Ovary (tissue), 9 donors: ENCODE results near the gene CALR. TPM values are rescaled to one million over a fixed set of nuclear protein-coding genes. Genes with fewer than 3 reads are reported as not detected.

ENCODE experiments used
- DNase-seq, 5 donors: peaks; one replicate each; pipeline ENCODE4 v3.0.0-alpha.2; 2019 to 2020
- H3K27ac ChIP-seq, 2 donors: fragments of 200-600 bp; one replicate each; pipeline versions ENCODE4 v1.5.1 to v1.8.0; 2019 to 2022
- H3K27me3 ChIP-seq: fragments of 200-600 bp; one replicate; pipeline ENCODE4 v1.8.0; 2022
- H3K36me3 ChIP-seq: fragments of 200-600 bp; sonication (generic); one replicate; pipeline ENCODE4 v1.5.1; 2019
- H3K4me1 ChIP-seq: one replicate; pipeline ENCODE4 v1.8.1; 2013; ENCODE audit warnings: mild to moderate bottlenecking, moderate library complexity; ENCODE audit not compliant: insufficient read depth
- H3K4me3 ChIP-seq: fragments of 200-600 bp; sonication (generic); one replicate; pipeline ENCODE4 v1.5.1; 2017
- H3K9me3 ChIP-seq, 2 donors: fragments of 200-600 bp in 1 of 2; sonication (generic) in 1 of 2; one replicate each; pipeline versions ENCODE4 v1.5.1 to v1.8.1; 2013 to 2019; ENCODE audit warnings: mild to moderate bottlenecking in 1 of 2, moderate library complexity in 1 of 2
- EP300 ChIP-seq: sonication (generic); formaldehyde crosslinking; IDR thresholded peaks from one replicate; pipeline ENCODE4 v1.6.1; 2017; ENCODE audit warnings: antibody characterized with exemption
- POLR2A ChIP-seq: fragments of 450-650 bp; IDR thresholded peaks from one replicate; pipeline ENCODE4 v1.6.1; 2017; ENCODE audit warnings: antibody characterized with exemption, mild to moderate bottlenecking, moderate library complexity
- WGBS, 3 donors: extraction: QIAGEN DNeasy Blood & Tissue Kit in 1 of 3; methylation state at CpG; one replicate each; pipeline versions ENCODE4 v1.1.5 to v1.1.7; 2013 to 2017; 5-methylcytosine and 5-hydroxymethylcytosine counted together
- intact Hi-C, 4 donors: fragments of 100-400 bp; cut with DNase I; formaldehyde crosslinking; loops; one replicate each; pipeline versions ENCODE4 v1.11.0 to v1.15.1; 2022 to 2023
- polyA plus RNA-seq, 2 donors: library from polyadenylated mRNA; stranded (reverse); fragments of 200-250 nt in 1 of 2; fragments of 350-450 nt in 1 of 2; fragmentation: Illumina TruSeq in 1 of 2; extraction: RNeasy Lipid Tissue Mini Kit (QIAGEN cat#74804) in 1 of 2; gene quantifications; one replicate each; pipeline ENCODE4 v1.2.3, GENCODE V29; 2013 to 2014
- total RNA-seq, 7 donors: library from RNA; depleted of rRNA in 2 of 7; stranded (reverse); fragments of >200 nt in 2 of 7; fragmentation: NEBNext Ultra II Directional in 3 of 7; extraction: Animal tissue kit (Norgen Biotek cat#: 25700) in 3 of 7; gene quantifications; one replicate each; pipeline versions ENCODE4 v1.1.0 to v1.2.4, GENCODE V29; 2016 to 2023
- TF ChIP-seq, protein P1 (sequence below), 3 donors: fragments of 450-650 bp in 2 of 3; fragments of 200-600 bp in 1 of 3; IDR thresholded peaks; one replicate each; pipeline versions ENCODE4 v1.5.1 to v1.8.0; 2016 to 2022; ENCODE audit warnings: antibody characterized with exemption in 3 of 3, mild to moderate bottlenecking in 1 of 3
- donor health status: DM: no; HTN: no; CAD: no; lungs with moderate emphysema.
- donor health status: DM: no; HTN: no; CAD: no.
- donor health status: Bipolar disorder and iron deficiency.
- donor health status: DM: yes; HTN: yes; CAD: no.
- donor health status: DM: no; HTN: no; CAD: no.
- donor health status: DM: yes; HTN: yes; CAD: no.

CALR gene
- total and polyA plus RNA-seq, 9 donors = 211 to 1,094 (median 450) TPM

GRCh38 chr19:12938779-12939601 is 581 bp downstream of the CALR start:
- peak overlapping the region; percentile 18 to 55 for H3K27ac ChIP-seq
- WGBS, 3 donors = 0 to 1% (median 0%) methylated on average over 49 to 54 of the region's 54 CpGs
- no peaks in the 10 kb centered on the region for H3K36me3 ChIP-seq
- no peaks in the 10 kb centered on the region for H3K9me3 ChIP-seq
- intact Hi-C loops = no loop called here
- H3K27me3 ChIP-seq = no peaks in the 10 kb centered on the region
- peak in 3 of 5 donors; percentile 48 to 54 (median 53) for DNase-seq
- peaks cover 5% of the 10 kb centered on the region for H3K4me1 ChIP-seq
- H3K4me3 ChIP-seq = peak overlapping the region; percentile 93
- TF ChIP-seq EP300 (no peak), POLR2A (peak; percentile 6)
- TF ChIP-seq, protein P1, sequence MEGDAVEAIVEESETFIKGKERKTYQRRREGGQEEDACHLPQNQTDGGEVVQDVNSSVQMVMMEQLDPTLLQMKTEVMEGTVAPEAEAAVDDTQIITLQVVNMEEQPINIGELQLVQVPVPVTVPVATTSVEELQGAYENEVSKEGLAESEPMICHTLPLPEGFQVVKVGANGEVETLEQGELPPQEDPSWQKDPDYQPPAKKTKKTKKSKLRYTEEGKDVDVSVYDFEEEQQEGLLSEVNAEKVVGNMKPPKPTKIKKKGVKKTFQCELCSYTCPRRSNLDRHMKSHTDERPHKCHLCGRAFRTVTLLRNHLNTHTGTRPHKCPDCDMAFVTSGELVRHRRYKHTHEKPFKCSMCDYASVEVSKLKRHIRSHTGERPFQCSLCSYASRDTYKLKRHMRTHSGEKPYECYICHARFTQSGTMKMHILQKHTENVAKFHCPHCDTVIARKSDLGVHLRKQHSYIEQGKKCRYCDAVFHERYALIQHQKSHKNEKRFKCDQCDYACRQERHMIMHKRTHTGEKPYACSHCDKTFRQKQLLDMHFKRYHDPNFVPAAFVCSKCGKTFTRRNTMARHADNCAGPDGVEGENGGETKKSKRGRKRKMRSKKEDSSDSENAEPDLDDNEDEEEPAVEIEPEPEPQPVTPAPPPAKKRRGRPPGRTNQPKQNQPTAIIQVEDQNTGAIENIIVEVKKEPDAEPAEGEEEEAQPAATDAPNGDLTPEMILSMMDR (IDR thresholded peaks at IDR 0.05) = peak in 2 of 3 donors; percentile 23 to 54

- H3K4me3 ChIP-seq = peak overlapping the region; percentile 93
- intact Hi-C loops = no loop called here
- H3K27ac ChIP-seq = no peak overlapping the region
- no peaks in the 10 kb centered on the region for H3K9me3 ChIP-seq
- H3K36me3 ChIP-seq = no peaks in the 10 kb centered on the region
- TF ChIP-seq, protein P1 (IDR thresholded peaks at IDR 0.05) = no peak
- no peak for TF ChIP-seq EP300
- no peak for TF ChIP-seq POLR2A
- no peaks in the 10 kb centered on the region for H3K27me3 ChIP-seq
- DNase-seq = no peak
- H3K4me1 ChIP-seq = peaks cover 5% of the 10 kb centered on the region
- 47 to 63% (median 50%) methylated on average over 10 of the region's 10 CpGs for WGBS, 3 donors
These were observed 1.6 kb downstream of the CALR start for GRCh38 chr19:12939975-12940423.

GRCh38 chr19:12940897-12941296 is 2.5 kb downstream of the CALR start:
- 75 to 87% (median 84%) methylated on average over 2 of the region's 2 CpGs for WGBS, 3 donors
- intact Hi-C loops = no loop called here
- H3K27me3 ChIP-seq = no peaks in the 10 kb centered on the region
- TF ChIP-seq EP300 = no peak
- TF ChIP-seq, protein P1 (IDR thresholded peaks at IDR 0.05) = no peak
- no peak for TF ChIP-seq POLR2A
- no peaks in the 10 kb centered on the region for H3K36me3 ChIP-seq
- H3K9me3 ChIP-seq = no peaks in the 10 kb centered on the region
- H3K4me3 ChIP-seq = no peak overlapping the region
- DNase-seq = no peak
- no peak overlapping the region for H3K27ac ChIP-seq
- H3K4me1 ChIP-seq = peaks cover 5% of the 10 kb centered on the region

DNA sequence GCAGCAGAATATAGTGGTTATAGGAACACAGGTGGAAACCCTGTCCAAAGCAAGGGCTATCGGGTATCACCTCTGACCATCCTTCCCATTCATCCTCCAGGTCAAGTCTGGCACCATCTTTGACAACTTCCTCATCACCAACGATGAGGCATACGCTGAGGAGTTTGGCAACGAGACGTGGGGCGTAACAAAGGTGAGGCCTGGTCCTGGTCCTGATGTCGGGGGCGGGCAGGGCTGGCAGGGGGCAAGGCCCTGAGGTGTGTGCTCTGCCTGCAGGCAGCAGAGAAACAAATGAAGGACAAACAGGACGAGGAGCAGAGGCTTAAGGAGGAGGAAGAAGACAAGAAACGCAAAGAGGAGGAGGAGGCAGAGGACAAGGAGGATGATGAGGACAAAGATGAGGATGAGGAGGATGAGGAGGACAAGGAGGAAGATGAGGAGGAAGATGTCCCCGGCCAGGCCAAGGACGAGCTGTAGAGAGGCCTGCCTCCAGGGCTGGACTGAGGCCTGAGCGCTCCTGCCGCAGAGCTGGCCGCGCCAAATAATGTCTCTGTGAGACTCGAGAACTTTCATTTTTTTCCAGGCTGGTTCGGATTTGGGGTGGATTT is 5.1 kb downstream of the CALR start:
- TF ChIP-seq POLR2A (no peak), EP300 (no peak)
- TF ChIP-seq, protein P1 (IDR thresholded peaks at IDR 0.05) = no peak
- Histone ChIP-seq H3K9me3 (no peaks in the 10 kb centered on the region), H3K27ac (no peak overlapping the region), H3K4me1 (peaks cover 2% of the 10 kb centered on the region), H3K27me3 (no peaks in the 10 kb centered on the region), H3K4me3 (no peak overlapping the region), H3K36me3 (no peaks in the 10 kb centered on the region)
- peak in 1 of 5 donors; percentile 42 for DNase-seq
- intact Hi-C loops = no loop called here
- WGBS, 3 donors = 75 to 82% (median 76%) methylated on average over 18 of the region's 18 CpGs
